BJ (cell line): ENCODE data around the gene ZRSR2. TPM values are rescaled to one million over a fixed set of nuclear protein-coding genes. Genes with fewer than 3 reads are reported as not detected.

ENCODE experiments used
- CTCF ChIA-PET: fragments of 350-600 bp; formaldehyde crosslinking; extraction: SDS; loops from one replicate; lab custom pipeline; 2021; ENCODE audit warnings: antibody characterized with exemption, inconsistent platforms; lab: Yijun Ruan, JAX
- POLR2A ChIA-PET: fragments of 300-600 bp; sonication (Branson Sonifier 250); formaldehyde crosslinking; extraction: SDS; loops from one replicate; lab custom pipeline; 2021; ENCODE audit warnings: antibody characterized with exemption; lab: Charles Lee
- DNase-seq: peaks from one replicate; pipeline ENCODE4 v3.0.0-alpha.2; 2011; ENCODE audit warnings: low read depth
- H3K27me3 ChIP-seq: 2 replicates; pipeline ENCODE4 v1.6.0; 2011; ENCODE audit warnings: low read length; ENCODE audit not compliant: control insufficient read depth, insufficient read depth
- H3K36me3 ChIP-seq: 2 replicates; pipeline ENCODE4 v1.5.1; 2011; ENCODE audit warnings: low read length; ENCODE audit not compliant: control insufficient read depth, insufficient read depth
- H3K4me3 ChIP-seq: 2 replicates; pipeline ENCODE4 v1.5.1; 2011; ENCODE audit warnings: low read depth, mild to moderate bottlenecking, control low read depth, low read length
- CTCF ChIP-seq: IDR thresholded peaks from 2 replicates; pipeline ENCODE4 v1.5.1; 2011; ENCODE audit warnings: low read depth, mild to moderate bottlenecking, control low read depth, inconsistent platforms, low read length, moderate library complexity; ENCODE audit not compliant: insufficient read depth
- polyA plus RNA-seq: library from polyadenylated mRNA; depleted of rRNA; stranded (reverse); fragments of >200 nt; gene quantifications from 2 replicates; pipeline ENCODE4 v1.2.3, GENCODE V29; 2011

The ZRSR2 gene
- polyA plus RNA-seq, 1 experiment: 2.9 TPM

- CTCF ChIA-PET: no interaction called here
Observed at GRCh38 chrX:15808254-15808653, 18.0 kb downstream of the ZRSR2 start.

GRCh38 chrX:15812192-15812938, 22.1 kb downstream of the ZRSR2 start:
- no peak for DNase-seq

More at GRCh38 chrX:15808254-15808653, 18.0 kb downstream of the ZRSR2 start:
- no peak overlapping the region for H3K4me3 ChIP-seq
- no peak for DNase-seq
- no peak for TF ChIP-seq CTCF
- no peaks in the 10 kb centered on the region for H3K27me3 ChIP-seq
- H3K36me3 ChIP-seq: no peaks in the 10 kb centered on the region
- POLR2A ChIA-PET: no interaction called here

GRCh38 chrX:15813416-15813815, 23.1 kb downstream of the ZRSR2 start:
- Histone ChIP-seq H3K36me3 (no peaks in the 10 kb centered on the region; the same call in 1 of the 2 replicates), H3K27me3 (no peaks in the 10 kb centered on the region), H3K4me3 (no peak overlapping the region)
- no peak for DNase-seq
- CTCF ChIA-PET: interaction anchor here (0.8 kb wide), 1 partner anchor 623 kb away, joined by 3 read pairs; no protein-coding TSS in a partner anchor
- TF ChIP-seq CTCF: no peak
- POLR2A ChIA-PET: no interaction called here

More at GRCh38 chrX:15812192-15812938, 22.1 kb downstream of the ZRSR2 start:
- H3K36me3 ChIP-seq: no peaks in the 10 kb centered on the region; the same call in 1 of the 2 replicates
- no peaks in the 10 kb centered on the region for H3K27me3 ChIP-seq
- CTCF ChIA-PET: interaction anchor here (0.8 kb wide), 1 partner anchor 624 kb away, joined by 3 read pairs; no protein-coding TSS in a partner anchor
- no peak for TF ChIP-seq CTCF
- no peak overlapping the region for H3K4me3 ChIP-seq
- POLR2A ChIA-PET: no interaction called here

GRCh38 chrX:15814771-15815365, 24.6 kb downstream of the ZRSR2 start:
- DNase-seq: no peak
- TF ChIP-seq CTCF: no peak
- ChIA-PET CTCF (no interaction called here), POLR2A (no interaction called here)
- Histone ChIP-seq H3K4me3 (no peak overlapping the region), H3K36me3 (no peaks in the 10 kb centered on the region; the same call in 1 of the 2 replicates), H3K27me3 (no peaks in the 10 kb centered on the region)

- ChIA-PET CTCF (interaction anchor here (0.7 to 1.5 kb wide), 2 partner anchors 10 to 388 kb away, joined by 3 to 8 read pairs; no protein-coding TSS in a partner anchor), POLR2A (no interaction called here)
- DNase-seq: no peak
- TF ChIP-seq CTCF: peak; percentile 45
- no peaks in the 10 kb centered on the region; the same call in 1 of the 2 replicates for H3K36me3 ChIP-seq
- H3K4me3 ChIP-seq: no peak overlapping the region
- no peaks in the 10 kb centered on the region for H3K27me3 ChIP-seq
Observed at GRCh38 chrX:15815779-15816437, 25.6 kb downstream of the ZRSR2 start.
